HG02885 (cell line): Measurements from ENCODE around the gene DOCK7.

Source experiments
- ATAC-seq: cut with Tn5 transposase; IDR thresholded peaks from one replicate; pipeline ENCODE4 v1.9.1; 2021; ENCODE audit warnings: mild to moderate bottlenecking; ENCODE audit not compliant: unreplicated experiment, poor library complexity

Gene DOCK7

GRCh38 chr1:62462370-62462769, 225.8 kb downstream of the DOCK7 start:
- ATAC-seq, result no peak

GRCh38 chr1:62457955-62458354, 230.2 kb downstream of the DOCK7 start:
- ATAC-seq, result no peak

- no peak for ATAC-seq
These were observed 235.2 kb downstream of the DOCK7 start for GRCh38 chr1:62452951-62453350.

- ATAC-seq, result no peak
These were observed 237.9 kb downstream of the DOCK7 start for GRCh38 chr1:62450301-62450700.

- ATAC-seq, result no peak
These were observed 239.8 kb downstream of the DOCK7 start for GRCh38 chr1:62448221-62448933.

GRCh38 chr1:62444701-62445100, 243.5 kb downstream of the DOCK7 start:
- no peak for ATAC-seq

- peak; percentile 20 for ATAC-seq
These were observed 248.4 kb downstream of the DOCK7 start for GRCh38 chr1:62439652-62440371.

- no peak for ATAC-seq
These were observed 250.0 kb downstream of the DOCK7 start for GRCh38 chr1:62438163-62438562.

- ATAC-seq, result peak; percentile 0
These were observed 250.8 kb downstream of the DOCK7 start for GRCh38 chr1:62437273-62437940.

GRCh38 chr1:62436466-62437272, 251.5 kb downstream of the DOCK7 start, which contains the start of gene USP1:
Gene USP1, plus strand, starts transcription at chr1:62437049. Its CDS starts 2,819 bp downstream, at chr1:62439868.
- ATAC-seq, result peak; percentile 76

- ATAC-seq, result peak; percentile 73
These were observed 252.1 kb downstream of the DOCK7 start for GRCh38 chr1:62436039-62436465.

- no peak for ATAC-seq
These were observed 252.8 kb downstream of the DOCK7 start for GRCh38 chr1:62435231-62436038.

GRCh38 chr1:62434618-62435001, 253.6 kb downstream of the DOCK7 start:
- ATAC-seq, result no peak

- ATAC-seq, result no peak
These were observed 254.1 kb downstream of the DOCK7 start for GRCh38 chr1:62433861-62434617.

- no peak for ATAC-seq
These were observed 258.6 kb downstream of the DOCK7 start for GRCh38 chr1:62429581-62429980.

- ATAC-seq, result no peak
These were observed 259.8 kb downstream of the DOCK7 start for GRCh38 chr1:62428351-62428750.

- ATAC-seq, result no peak
These were observed 261.4 kb downstream of the DOCK7 start for GRCh38 chr1:62426794-62427193.

- ATAC-seq, result no peak
These were observed 261.9 kb downstream of the DOCK7 start for GRCh38 chr1:62426237-62426636.

- ATAC-seq, result no peak
These were observed 263.1 kb downstream of the DOCK7 start for GRCh38 chr1:62425041-62425440.
